Measurements from ENCODE around the gene MROH2B.

MROH2B gene

DNA sequence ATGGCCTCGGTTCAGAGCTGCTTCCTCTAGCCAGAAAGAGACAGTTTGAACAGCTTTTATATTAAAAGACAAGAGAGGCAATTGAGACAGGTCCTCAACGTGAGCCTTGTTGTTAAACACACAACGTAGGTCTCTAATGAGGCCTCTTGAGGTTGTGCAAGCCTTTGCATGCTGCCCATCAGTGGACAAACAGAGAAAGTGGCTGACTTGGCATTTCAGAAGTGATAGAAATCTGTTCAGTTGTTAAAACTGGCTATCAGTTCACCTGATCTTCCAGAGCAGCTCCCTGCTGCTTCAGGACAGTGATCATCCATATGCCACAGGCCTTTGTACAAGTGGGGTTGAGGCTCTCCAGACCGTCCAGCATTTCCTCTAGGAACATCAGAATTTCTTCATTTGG, 58.8 kb downstream of the MROH2B start:
- Histone ChIP-seq H3K36me3 (ENCODE audit: control insufficient read depth, low read depth, low read length) (no peaks in the 10 kb centered on the region), H3K27ac (ENCODE audit: low read length) (no peak overlapping the region), H3K4me1 (ENCODE audit: control insufficient read depth, low read depth, low read length) (no peaks in the 10 kb centered on the region), H3K27me3 (ENCODE audit: control insufficient read depth, insufficient read depth, low read length) (no peaks in the 10 kb centered on the region), H3K4me3 (ENCODE audit: low read length) (no peak overlapping the region), H3K9me3 (ENCODE audit: control insufficient read depth, low read depth, low read length) (no peaks in the 10 kb centered on the region), H3K9ac (ENCODE audit: low read length) (no peak overlapping the region)

DNA sequence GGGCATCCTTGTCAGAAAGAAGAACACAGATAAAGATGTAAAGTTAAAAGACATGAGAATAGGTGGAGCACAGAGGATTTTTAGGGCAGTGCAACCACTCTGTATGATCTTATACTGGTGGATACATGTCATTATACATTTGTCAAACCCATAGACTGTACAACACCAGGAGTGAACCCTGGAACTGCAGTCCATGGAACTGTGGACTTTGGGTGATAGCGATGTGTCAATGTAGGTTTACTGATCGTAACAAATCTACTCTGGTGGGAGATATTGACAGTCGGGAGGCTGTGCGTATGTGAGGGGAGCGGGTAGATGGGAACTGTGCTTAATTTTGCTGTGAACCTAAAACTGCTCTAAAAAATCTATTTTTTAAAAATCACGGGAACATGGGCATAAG, 60.6 kb downstream of the MROH2B start:
- Histone ChIP-seq H3K4me1 (ENCODE audit: control insufficient read depth, low read depth, low read length) (no peaks in the 10 kb centered on the region), H3K4me3 (ENCODE audit: low read length) (no peak overlapping the region), H3K9me3 (ENCODE audit: control insufficient read depth, low read depth, low read length) (no peaks in the 10 kb centered on the region), H3K27me3 (ENCODE audit: control insufficient read depth, insufficient read depth, low read length) (no peaks in the 10 kb centered on the region), H3K36me3 (ENCODE audit: control insufficient read depth, low read depth, low read length) (no peaks in the 10 kb centered on the region), H3K9ac (ENCODE audit: low read length) (no peak overlapping the region), H3K27ac (ENCODE audit: low read length) (no peak overlapping the region)

DNA sequence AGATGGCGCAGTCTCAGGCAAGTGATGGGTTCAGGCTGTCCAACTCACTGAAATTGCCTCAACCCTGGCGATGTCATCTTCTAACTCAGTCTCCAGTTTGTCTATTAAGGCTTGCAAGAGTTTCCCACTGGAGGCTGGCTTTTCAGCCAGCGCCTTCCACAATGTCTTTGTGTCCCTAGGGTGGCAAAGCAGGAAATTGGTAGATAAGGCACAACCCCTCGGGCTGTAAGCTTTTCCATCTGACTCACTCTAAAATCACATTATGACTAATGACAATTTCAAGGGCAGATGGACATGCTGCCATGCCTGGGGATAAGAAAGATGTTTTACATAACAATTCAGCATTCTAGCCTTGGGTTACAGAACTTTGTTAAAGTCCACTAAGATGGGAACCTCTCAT, 61.9 kb downstream of the MROH2B start:
- no peaks in the 10 kb centered on the region for H3K36me3 ChIP-seq (ENCODE audit: control insufficient read depth, low read depth, low read length)
- no peaks in the 10 kb centered on the region for H3K9me3 ChIP-seq (ENCODE audit: control insufficient read depth, low read depth, low read length)
- H3K4me3 ChIP-seq (ENCODE audit: low read length): no peak overlapping the region
- no peaks in the 10 kb centered on the region for H3K27me3 ChIP-seq (ENCODE audit: control insufficient read depth, insufficient read depth, low read length)
- no peak overlapping the region for H3K9ac ChIP-seq (ENCODE audit: low read length)
- H3K4me1 ChIP-seq (ENCODE audit: control insufficient read depth, low read depth, low read length): no peaks in the 10 kb centered on the region
- H3K27ac ChIP-seq (ENCODE audit: low read length): no peak overlapping the region

DNA sequence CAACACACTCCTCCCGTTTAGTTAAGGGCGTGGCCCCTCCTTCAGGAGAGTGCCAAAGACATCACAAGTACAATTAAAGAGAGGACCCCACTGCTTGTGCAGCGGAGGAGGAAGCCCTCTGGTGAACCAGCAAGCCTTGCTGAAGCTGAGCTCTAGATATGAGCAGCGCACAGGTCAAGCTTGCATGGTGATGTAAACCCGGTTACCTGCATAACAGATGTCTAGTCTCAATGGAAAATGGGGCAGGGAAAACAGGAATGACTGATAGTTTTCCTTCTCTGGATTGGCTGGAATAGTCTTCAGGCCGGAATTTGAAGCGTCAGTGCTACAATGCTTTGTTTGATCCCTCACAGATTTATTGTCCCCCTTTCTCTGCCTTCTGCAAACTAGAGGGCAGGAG, 66.2 kb downstream of the MROH2B start:
- Histone ChIP-seq H3K27ac (ENCODE audit: low read length) (no peak overlapping the region), H3K4me3 (ENCODE audit: low read length) (no peak overlapping the region), H3K9me3 (ENCODE audit: control insufficient read depth, low read depth, low read length) (no peaks in the 10 kb centered on the region), H3K9ac (ENCODE audit: low read length) (no peak overlapping the region), H3K27me3 (ENCODE audit: control insufficient read depth, insufficient read depth, low read length) (no peaks in the 10 kb centered on the region), H3K4me1 (ENCODE audit: control insufficient read depth, low read depth, low read length) (no peaks in the 10 kb centered on the region), H3K36me3 (ENCODE audit: control insufficient read depth, low read depth, low read length) (no peaks in the 10 kb centered on the region)

DNA sequence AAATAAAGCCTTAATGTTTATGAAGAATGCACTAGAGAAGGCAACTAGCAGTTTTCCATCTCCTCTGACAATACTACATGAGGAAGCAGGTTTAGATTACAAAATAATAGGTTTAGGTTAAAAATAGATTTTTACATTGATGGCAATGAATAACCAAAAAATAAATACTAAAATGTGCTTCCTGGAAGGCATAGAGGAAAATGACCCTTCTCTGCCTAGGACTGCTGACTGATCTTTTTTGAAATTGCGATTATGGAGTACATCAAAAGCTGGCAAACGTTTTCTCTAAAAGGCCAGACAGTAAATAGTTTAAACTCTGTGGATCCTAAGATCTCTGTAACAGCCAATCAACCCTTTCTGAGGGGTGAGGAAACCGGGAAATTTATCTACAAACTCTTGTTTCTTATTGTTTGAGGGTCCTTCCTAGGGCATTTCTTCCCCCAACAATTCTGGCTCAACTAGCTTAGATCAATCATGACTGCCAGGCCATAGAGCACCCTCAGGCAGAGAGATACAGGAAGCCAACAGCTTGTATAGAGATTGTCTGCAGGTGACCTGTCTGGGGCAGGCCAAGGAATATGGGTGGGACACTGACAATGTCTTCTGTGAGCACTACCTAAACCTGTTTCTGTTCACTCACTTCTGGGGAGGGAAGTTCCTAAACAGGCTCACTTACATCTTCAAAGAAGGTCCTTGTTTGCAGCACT, 67.3 kb downstream of the MROH2B start:
- Histone ChIP-seq H3K4me1 (ENCODE audit: control insufficient read depth, low read depth, low read length) (no peaks in the 10 kb centered on the region), H3K9me3 (ENCODE audit: control insufficient read depth, low read depth, low read length) (no peaks in the 10 kb centered on the region), H3K27me3 (ENCODE audit: control insufficient read depth, insufficient read depth, low read length) (no peaks in the 10 kb centered on the region), H3K4me3 (ENCODE audit: low read length) (no peak overlapping the region), H3K36me3 (ENCODE audit: control insufficient read depth, low read depth, low read length) (no peaks in the 10 kb centered on the region), H3K27ac (ENCODE audit: low read length) (no peak overlapping the region), H3K9ac (ENCODE audit: low read length) (no peak overlapping the region)

DNA sequence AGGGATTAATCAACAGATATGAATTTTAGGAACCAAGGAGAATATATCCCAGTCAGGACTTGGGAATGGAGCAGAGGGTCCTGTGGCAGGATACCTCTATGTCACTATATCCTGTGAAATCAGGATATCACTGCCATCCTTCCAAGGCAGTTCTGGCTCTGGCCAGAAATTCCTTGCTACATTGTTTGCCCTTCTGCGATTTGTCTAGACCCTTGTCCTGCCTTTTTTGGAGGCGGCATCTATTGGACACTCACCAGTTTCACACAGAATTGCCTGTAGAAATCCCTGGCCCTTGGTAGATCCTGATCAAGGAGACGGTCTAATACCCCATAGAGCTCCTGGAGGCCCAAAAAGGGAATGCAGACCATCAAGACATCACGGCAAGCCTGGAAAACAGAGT, 71.2 kb downstream of the MROH2B start:
- Histone ChIP-seq H3K27ac (ENCODE audit: low read length) (no peak overlapping the region), H3K4me1 (ENCODE audit: control insufficient read depth, low read depth, low read length) (no peaks in the 10 kb centered on the region), H3K9ac (ENCODE audit: low read length) (no peak overlapping the region), H3K27me3 (ENCODE audit: control insufficient read depth, insufficient read depth, low read length) (no peaks in the 10 kb centered on the region), H3K4me3 (ENCODE audit: low read length) (no peak overlapping the region), H3K9me3 (ENCODE audit: control insufficient read depth, low read depth, low read length) (no peaks in the 10 kb centered on the region), H3K36me3 (ENCODE audit: control insufficient read depth, low read depth, low read length) (no peaks in the 10 kb centered on the region)

DNA sequence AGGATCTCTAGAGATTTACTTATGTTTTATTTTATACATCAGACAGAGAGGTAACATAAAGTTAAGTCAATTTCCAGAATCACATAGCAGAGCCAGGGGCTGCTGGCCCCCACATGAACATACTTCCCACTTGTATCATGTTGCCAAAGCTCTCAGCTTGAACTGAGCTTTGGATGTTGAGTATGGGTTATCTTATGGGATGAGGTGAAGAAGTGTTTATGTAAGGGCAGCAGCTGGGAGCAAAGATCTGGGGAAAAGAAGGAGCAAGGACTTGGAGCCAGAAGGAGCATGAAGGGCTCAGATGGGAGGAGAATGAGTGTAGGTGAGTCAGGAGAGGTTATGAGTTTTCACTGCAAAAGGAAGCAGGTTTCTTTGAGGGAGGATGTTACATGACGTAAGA, 72.0 kb downstream of the MROH2B start:
- H3K9me3 ChIP-seq (ENCODE audit: control insufficient read depth, low read depth, low read length): no peaks in the 10 kb centered on the region
- no peak overlapping the region for H3K9ac ChIP-seq (ENCODE audit: low read length)
- no peaks in the 10 kb centered on the region for H3K27me3 ChIP-seq (ENCODE audit: control insufficient read depth, insufficient read depth, low read length)
- H3K4me1 ChIP-seq (ENCODE audit: control insufficient read depth, low read depth, low read length): no peaks in the 10 kb centered on the region
- no peak overlapping the region for H3K27ac ChIP-seq (ENCODE audit: low read length)
- H3K4me3 ChIP-seq (ENCODE audit: low read length): no peak overlapping the region
- no peaks in the 10 kb centered on the region for H3K36me3 ChIP-seq (ENCODE audit: control insufficient read depth, low read depth, low read length)

DNA sequence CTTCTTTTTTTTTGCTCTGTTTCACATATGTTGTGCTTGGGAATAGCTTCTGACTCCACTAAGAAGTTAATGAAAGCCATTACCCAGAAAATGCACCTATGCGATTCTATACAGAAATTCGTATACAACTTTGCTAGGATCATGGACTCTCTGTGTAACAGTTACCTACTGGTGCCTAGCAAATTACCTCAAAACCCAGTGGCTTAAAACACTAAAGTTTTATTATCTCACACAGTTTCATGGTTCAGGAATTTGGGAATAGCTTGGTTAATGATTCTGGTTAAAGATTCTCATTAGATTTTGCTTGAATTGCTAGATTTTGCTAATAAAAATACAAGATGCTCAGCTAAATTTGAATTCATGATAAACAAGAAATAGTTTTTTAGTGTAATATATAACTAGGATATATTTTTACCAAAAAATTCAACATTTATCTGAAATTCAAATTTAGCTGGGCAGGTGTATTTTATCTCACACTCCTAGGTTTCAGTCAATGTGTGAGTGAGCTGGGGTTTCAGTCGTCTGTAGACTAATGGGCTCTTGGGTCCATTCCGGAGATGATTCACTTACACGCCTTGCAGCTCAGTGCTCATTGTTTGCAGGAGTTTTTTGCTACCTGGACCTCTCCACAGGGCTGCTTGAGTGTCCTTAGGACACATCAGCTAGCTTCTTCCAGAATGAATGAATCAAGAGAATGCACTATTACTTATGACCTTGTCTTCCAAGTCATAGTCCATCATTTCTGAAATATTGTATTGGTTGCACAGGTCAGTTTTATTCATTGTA, 75.1 kb downstream of the MROH2B start:
- no peak overlapping the region for H3K4me3 ChIP-seq (ENCODE audit: low read length)
- no peaks in the 10 kb centered on the region for H3K36me3 ChIP-seq (ENCODE audit: control insufficient read depth, low read depth, low read length)

DNA sequence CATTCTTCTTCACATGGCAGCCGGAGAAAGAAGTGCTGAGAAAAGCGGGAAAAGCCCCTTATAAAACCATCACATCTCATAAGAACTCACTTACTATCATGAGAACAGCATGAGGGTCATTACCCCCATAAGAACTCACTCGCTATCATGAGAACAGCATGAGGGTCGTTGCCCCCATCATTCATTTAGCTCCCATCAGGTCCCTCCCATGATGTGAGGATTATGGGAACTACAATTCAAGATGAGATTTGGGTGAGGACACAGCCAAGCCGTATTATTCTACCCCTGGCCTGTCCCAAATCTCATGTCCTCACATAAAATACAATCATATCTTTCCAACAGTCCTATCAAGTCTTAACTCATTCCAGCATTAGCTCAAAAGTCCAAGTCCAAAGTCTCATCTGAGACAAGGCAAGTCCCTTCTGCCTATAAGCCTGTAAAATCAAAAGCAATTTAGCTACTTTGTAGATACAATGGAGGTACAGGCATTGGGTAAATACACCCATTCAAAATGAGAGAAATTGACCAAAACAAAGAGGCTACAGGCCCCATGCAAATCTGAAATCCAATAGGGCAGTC, 79.1 kb downstream of the MROH2B start:
- no peak overlapping the region for H3K9ac ChIP-seq (ENCODE audit: low read length)
- H3K27me3 ChIP-seq (ENCODE audit: control insufficient read depth, insufficient read depth, low read length): no peaks in the 10 kb centered on the region
- no peaks in the 10 kb centered on the region for H3K9me3 ChIP-seq (ENCODE audit: control insufficient read depth, low read depth, low read length)
- H3K4me1 ChIP-seq (ENCODE audit: control insufficient read depth, low read depth, low read length): no peaks in the 10 kb centered on the region
- no peaks in the 10 kb centered on the region for H3K36me3 ChIP-seq (ENCODE audit: control insufficient read depth, low read depth, low read length)
- H3K4me3 ChIP-seq (ENCODE audit: low read length): no peak overlapping the region
- no peak overlapping the region for H3K27ac ChIP-seq (ENCODE audit: low read length)

More for the DNA sequence above, 75.1 kb downstream of the MROH2B start:
- H3K4me1 ChIP-seq (ENCODE audit: control insufficient read depth, low read depth, low read length): no peaks in the 10 kb centered on the region
- no peak overlapping the region for H3K27ac ChIP-seq (ENCODE audit: low read length)
- no peaks in the 10 kb centered on the region for H3K27me3 ChIP-seq (ENCODE audit: control insufficient read depth, insufficient read depth, low read length)
- no peaks in the 10 kb centered on the region for H3K9me3 ChIP-seq (ENCODE audit: control insufficient read depth, low read depth, low read length)
- H3K9ac ChIP-seq (ENCODE audit: low read length): no peak overlapping the region

DNA sequence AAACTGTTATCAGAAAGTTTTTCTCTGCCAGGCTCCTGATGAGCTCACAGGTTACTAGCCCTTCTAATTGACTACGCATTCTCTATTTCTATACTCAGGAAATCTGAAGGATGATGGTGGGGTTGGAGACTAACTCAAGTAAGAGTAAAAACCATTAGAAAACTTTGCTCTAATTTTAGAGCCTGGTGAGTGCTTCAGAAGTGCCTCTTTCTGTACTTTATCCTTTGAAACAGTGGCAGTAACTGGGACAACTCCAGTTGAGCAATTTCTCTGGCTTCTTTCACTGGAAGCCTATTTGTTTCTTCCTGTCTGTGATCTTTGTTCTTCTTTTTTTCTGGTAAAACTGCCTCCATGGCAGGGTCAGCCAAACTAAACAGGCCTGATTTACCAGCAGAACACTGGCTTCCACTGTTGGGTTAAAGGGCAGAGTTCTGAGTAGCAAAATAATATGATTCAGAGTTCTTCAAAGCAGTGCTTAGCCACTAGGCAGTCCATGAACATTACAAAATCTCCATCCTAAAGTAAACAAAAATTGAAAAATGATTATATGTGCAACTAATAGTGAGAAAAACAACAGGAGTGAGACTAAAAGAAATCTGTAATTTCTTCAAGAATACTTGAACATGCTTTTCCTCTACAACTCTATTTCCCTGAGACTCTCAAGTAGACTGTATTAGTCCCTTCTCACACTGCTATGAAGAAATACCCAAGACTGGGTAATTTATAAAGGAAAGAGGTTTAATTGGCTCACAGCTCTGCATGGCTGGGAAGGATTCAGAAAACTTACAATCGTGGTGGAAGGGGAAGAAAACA, 79.8 kb downstream of the MROH2B start:
- Histone ChIP-seq H3K9ac (ENCODE audit: low read length) (no peak overlapping the region), H3K4me1 (ENCODE audit: control insufficient read depth, low read depth, low read length) (no peaks in the 10 kb centered on the region), H3K36me3 (ENCODE audit: control insufficient read depth, low read depth, low read length) (no peaks in the 10 kb centered on the region), H3K27me3 (ENCODE audit: control insufficient read depth, insufficient read depth, low read length) (no peaks in the 10 kb centered on the region), H3K4me3 (ENCODE audit: low read length) (no peak overlapping the region), H3K9me3 (ENCODE audit: control insufficient read depth, low read depth, low read length) (no peaks in the 10 kb centered on the region), H3K27ac (ENCODE audit: low read length) (no peak overlapping the region)

DNA sequence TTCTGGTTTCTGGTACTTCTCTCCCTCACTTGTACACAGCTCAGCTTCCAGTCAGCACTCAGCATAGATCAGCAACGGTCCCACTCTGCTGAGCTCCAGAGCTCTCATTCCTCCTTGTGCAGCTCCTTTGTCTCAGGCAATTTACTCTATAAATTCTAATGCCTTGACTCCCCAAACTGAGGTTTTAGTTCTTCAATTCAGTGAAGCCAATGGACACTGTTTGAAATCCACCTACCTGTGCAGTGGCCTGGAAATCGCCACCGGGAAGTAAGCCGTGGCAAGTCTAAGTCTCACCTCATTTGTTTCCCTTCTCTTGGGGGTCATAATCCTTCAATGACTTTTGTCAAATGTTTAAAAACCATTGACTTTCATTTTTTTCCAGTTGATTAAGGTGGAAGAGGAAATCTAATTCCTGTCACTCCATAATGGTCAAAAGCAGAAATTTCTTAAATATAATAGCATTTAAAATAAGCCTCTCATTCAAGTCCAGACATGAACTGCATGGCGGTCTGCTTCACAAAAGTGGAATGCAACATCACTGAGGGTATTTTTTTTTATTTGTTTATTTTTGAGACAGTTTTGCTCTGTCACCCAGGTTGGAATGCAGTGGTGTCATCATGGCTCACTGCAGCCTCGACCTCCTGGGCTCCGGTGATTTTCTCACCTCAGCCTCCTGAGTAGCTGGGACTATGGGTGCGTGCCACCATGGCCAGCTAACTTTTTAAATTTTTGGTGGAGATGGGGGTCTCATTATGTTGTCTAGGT, 82.2 kb downstream of the MROH2B start:
- no peak overlapping the region for H3K9ac ChIP-seq (ENCODE audit: low read length)
- no peaks in the 10 kb centered on the region for H3K9me3 ChIP-seq (ENCODE audit: control insufficient read depth, low read depth, low read length)
- no peaks in the 10 kb centered on the region for H3K4me1 ChIP-seq (ENCODE audit: control insufficient read depth, low read depth, low read length)
- H3K36me3 ChIP-seq (ENCODE audit: control insufficient read depth, low read depth, low read length): no peaks in the 10 kb centered on the region
- no peaks in the 10 kb centered on the region for H3K27me3 ChIP-seq (ENCODE audit: control insufficient read depth, insufficient read depth, low read length)
- no peak overlapping the region for H3K27ac ChIP-seq (ENCODE audit: low read length)
- no peak overlapping the region for H3K4me3 ChIP-seq (ENCODE audit: low read length)

All from iPS-18a (cell line).